ENCODE results near the gene EMILIN1.

Gene EMILIN1

DNA sequence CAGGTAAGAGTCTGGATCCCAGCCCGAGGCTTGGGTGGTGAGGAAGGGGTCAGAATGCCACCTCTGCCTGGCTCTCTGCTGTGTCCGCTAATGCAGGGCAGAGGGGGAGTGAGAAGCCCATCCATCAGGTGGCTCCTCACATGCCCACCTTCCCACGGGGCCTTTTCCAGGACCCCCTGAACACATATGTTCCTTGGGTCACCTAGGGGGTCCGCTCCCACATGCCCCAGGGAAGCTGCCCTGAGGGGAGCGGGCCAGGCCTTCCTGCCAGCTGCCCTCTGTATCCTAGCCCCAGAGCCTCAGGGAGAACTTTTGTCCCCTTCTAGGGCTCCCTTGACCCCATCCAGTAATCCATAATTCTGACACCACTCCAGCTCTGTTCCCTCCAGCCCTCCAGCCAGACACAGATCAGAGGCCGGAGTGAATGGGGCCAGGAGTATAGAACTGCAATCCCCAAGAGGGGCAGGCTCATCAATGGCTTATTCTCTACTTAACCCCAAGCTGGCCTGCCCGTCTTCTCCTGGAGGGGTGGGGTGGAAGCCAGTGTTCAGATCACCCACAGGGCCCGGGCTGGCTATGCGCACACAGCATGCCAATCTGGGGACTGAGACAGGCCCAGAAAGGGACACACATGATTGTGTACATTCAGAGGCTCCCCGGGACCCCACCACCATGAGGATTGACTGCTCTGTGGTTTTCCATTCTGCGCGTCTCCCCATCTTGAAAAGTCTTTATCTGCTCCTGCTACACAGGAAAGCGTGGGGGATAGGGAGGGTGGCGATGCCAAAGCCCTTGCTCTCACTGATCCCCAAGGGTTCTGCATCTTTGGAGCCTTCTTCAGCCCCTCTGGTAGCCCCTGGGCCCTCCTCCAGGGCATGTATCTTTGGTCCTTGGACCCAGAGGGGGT, 1.1 kb downstream of the EMILIN1 start:
- TF ChIP-seq, protein P1, sequence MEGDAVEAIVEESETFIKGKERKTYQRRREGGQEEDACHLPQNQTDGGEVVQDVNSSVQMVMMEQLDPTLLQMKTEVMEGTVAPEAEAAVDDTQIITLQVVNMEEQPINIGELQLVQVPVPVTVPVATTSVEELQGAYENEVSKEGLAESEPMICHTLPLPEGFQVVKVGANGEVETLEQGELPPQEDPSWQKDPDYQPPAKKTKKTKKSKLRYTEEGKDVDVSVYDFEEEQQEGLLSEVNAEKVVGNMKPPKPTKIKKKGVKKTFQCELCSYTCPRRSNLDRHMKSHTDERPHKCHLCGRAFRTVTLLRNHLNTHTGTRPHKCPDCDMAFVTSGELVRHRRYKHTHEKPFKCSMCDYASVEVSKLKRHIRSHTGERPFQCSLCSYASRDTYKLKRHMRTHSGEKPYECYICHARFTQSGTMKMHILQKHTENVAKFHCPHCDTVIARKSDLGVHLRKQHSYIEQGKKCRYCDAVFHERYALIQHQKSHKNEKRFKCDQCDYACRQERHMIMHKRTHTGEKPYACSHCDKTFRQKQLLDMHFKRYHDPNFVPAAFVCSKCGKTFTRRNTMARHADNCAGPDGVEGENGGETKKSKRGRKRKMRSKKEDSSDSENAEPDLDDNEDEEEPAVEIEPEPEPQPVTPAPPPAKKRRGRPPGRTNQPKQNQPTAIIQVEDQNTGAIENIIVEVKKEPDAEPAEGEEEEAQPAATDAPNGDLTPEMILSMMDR (IDR thresholded peaks at IDR 0.05; ENCODE audit: control insufficient read depth, insufficient read depth, low read depth, low read length, missing control alignments): no peak
- peak overlapping the region; percentile 92 for H3K4me3 ChIP-seq (ENCODE audit: control insufficient read depth, low read depth, low read length)
- no peak for DNase-seq (ENCODE audit: low read depth)

DNA sequence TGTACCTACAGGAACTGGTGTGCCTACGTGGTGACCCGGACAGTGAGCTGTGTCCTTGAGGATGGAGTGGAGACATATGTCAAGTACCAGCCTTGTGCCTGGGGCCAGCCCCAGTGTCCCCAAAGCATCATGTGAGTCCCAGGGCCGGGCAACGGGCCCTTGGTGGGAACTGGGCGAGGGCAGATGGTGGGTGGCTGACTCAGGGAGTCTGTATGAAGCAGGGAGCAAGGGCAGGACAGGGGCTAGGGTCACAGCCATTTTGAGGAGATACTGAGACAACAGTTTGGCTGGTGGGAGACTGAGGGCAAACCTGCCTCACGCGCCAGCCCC, 1.7 kb downstream of the EMILIN1 start:
- TF ChIP-seq, protein P1 (IDR thresholded peaks at IDR 0.05; ENCODE audit: control insufficient read depth, insufficient read depth, low read depth, low read length, missing control alignments): no peak
- H3K4me3 ChIP-seq (ENCODE audit: control insufficient read depth, low read depth, low read length): peak overlapping the region; percentile 92

DNA sequence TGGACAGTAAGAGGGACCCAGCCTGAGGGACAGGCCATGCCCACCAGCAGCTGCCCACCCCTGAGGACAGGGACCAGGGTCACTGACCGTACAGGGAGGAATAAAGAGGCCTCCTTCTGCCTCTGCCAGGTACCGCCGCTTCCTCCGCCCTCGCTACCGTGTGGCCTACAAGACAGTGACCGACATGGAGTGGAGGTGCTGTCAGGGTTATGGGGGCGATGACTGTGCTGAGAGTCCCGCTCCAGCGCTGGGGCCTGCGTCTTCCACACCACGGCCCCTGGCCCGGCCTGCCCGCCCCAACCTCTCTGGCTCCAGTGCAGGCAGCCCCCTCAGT, 2.2 kb downstream of the EMILIN1 start:
- TF ChIP-seq, protein P1 (IDR thresholded peaks at IDR 0.05; ENCODE audit: control insufficient read depth, insufficient read depth, low read depth, low read length, missing control alignments): no peak
- peak overlapping the region; percentile 92 for H3K4me3 ChIP-seq (ENCODE audit: control insufficient read depth, low read depth, low read length)
- DNase-seq (ENCODE audit: low read depth): no peak

More for the DNA sequence above, 1.7 kb downstream of the EMILIN1 start:
- no peak for DNase-seq (ENCODE audit: low read depth)

DNA sequence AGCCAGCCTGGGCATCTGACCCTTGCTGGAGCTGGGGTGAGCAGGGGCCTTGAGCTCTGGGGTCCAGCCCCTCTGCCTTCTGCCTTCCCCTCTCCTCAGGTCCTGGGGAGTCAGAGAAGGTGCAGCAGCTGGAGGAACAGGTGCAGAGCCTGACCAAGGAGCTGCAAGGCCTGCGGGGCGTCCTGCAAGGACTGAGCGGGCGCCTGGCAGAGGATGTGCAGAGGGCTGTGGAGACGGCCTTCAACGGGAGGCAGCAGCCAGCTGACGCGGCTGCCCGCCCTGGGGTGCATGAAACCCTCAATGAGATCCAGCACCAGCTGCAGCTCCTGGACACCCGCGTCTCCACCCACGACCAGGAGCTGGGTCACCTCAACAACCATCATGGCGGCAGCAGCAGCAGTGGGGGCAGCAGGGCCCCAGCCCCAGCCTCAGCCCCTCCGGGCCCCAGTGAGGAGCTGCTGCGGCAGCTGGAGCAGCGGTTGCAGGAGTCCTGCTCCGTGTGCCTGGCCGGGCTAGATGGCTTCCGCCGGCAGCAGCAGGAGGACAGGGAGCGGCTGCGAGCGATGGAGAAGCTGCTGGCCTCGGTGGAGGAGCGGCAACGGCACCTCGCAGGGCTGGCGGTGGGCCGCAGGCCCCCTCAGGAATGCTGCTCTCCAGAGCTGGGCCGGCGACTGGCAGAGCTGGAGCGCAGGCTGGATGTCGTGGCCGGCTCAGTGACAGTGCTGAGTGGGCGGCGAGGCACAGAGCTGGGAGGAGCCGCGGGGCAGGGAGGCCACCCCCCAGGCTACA, 3.8 kb downstream of the EMILIN1 start:
- H3K4me3 ChIP-seq (ENCODE audit: control insufficient read depth, low read depth, low read length): no peak overlapping the region
- DNase-seq (ENCODE audit: low read depth): no peak
- TF ChIP-seq, protein P1 (IDR thresholded peaks at IDR 0.05; ENCODE audit: control insufficient read depth, insufficient read depth, low read depth, low read length, missing control alignments): no peak

DNA sequence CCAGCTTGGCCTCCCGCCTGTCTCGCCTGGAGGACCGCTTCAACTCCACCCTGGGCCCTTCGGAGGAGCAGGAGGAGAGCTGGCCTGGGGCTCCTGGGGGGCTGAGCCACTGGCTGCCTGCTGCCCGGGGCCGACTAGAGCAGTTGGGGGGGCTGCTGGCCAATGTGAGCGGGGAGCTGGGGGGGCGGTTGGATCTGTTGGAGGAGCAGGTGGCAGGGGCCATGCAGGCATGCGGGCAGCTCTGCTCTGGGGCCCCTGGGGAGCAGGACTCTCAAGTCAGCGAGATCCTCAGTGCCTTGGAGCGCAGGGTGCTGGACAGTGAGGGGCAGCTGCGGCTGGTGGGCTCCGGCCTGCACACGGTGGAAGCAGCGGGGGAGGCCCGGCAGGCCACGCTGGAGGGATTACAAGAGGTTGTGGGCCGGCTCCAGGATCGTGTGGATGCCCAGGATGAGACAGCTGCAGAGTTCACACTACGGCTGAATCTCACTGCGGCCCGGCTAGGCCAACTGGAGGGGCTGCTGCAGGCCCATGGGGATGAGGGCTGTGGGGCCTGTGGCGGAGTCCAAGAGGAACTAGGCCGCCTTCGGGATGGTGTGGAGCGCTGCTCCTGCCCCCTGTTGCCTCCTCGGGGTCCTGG, 4.5 kb downstream of the EMILIN1 start:
- DNase-seq (ENCODE audit: low read depth): no peak
- TF ChIP-seq, protein P1 (IDR thresholded peaks at IDR 0.05; ENCODE audit: control insufficient read depth, insufficient read depth, low read depth, low read length, missing control alignments): no peak
- no peak overlapping the region for H3K4me3 ChIP-seq (ENCODE audit: control insufficient read depth, low read depth, low read length)

DNA sequence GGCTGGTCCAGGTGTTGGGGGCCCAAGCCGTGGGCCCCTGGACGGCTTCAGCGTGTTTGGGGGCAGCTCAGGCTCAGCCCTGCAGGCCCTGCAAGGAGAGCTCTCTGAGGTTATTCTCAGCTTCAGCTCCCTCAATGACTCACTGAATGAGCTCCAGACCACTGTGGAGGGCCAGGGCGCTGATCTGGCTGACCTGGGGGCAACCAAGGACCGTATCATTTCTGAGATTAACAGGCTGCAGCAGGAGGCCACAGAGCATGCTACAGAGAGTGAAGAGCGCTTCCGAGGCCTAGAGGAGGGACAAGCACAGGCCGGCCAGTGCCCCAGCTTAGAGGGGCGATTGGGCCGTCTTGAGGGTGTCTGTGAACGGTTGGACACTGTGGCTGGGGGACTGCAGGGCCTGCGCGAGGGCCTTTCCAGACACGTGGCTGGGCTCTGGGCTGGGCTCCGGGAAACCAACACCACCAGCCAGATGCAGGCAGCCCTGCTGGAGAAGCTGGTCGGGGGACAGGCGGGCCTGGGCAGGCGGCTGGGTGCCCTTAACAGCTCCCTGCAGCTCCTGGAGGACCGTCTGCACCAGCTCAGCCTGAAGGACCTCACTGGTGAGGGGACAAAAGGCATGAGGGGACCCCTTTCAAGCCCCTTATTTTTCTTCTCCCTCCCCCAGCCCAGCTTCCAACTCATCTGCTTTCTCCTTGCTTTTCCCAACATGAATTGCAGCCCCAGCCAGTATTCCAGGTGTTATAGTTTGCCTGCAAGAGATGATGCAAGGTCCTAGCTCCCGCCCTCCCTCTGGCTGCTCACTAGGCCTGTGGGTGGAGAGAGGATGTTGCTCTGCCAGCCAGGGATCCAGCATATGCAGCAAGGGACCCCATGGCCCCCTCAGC, 5.2 kb downstream of the EMILIN1 start:
- H3K4me3 ChIP-seq (ENCODE audit: control insufficient read depth, low read depth, low read length): no peak overlapping the region
- TF ChIP-seq, protein P1 (IDR thresholded peaks at IDR 0.05; ENCODE audit: control insufficient read depth, insufficient read depth, low read depth, low read length, missing control alignments): no peak
- DNase-seq (ENCODE audit: low read depth): no peak
